Thyroid gland (tissue), 4 donors: Measurements from ENCODE around the gene MPP2.

Experiments used
- CTCF ChIP-seq, 6 experiments: fragments of 200-600 bp in 3 of 6; fragments of 450-650 bp in 3 of 6; sonication (generic) in 3 of 6; IDR thresholded peaks; one replicate each; pipeline ENCODE4 v1.5.1; 2016 to 2019; ENCODE audit warnings: antibody characterized with exemption in 6 of 6, mild to moderate bottlenecking in 2 of 6, inconsistent platforms in 1 of 6, moderate library complexity in 1 of 6
- POLR2A ChIP-seq, 2 donors: fragments of 450-650 bp; IDR thresholded peaks; one replicate each; pipeline ENCODE4 v1.6.1; 2017; ENCODE audit warnings: antibody characterized with exemption in 2 of 2, mild to moderate bottlenecking in 2 of 2, moderate library complexity in 1 of 2

GRCh38 chr17:43846221-43846712 is 61.1 kb downstream of the MPP2 start:
- peak; percentile 94 to 99 (median 96) for TF ChIP-seq CTCF (IDR thresholded peaks at IDR 0.05)
- no peak for TF ChIP-seq POLR2A (IDR thresholded peaks at IDR 0.05)
